Ovary (tissue), 9 donors: ENCODE results near the gene CADM4. TPM values are rescaled to one million over a fixed set of nuclear protein-coding genes. Genes with fewer than 3 reads are reported as not detected.
"Not testable (repeated sequence)": the region's sequence is repeated elsewhere in the genome, so short reads cannot be mapped to it uniquely, and the experiment has no call there.

ENCODE experiments used
- DNase-seq, 5 donors: peaks; one replicate each; pipeline ENCODE4 v3.0.0-alpha.2; 2019 to 2020
- H3K27ac ChIP-seq, 2 donors: fragments of 200-600 bp; one replicate each; pipeline versions ENCODE4 v1.5.1 to v1.8.0; 2019 to 2022
- H3K27me3 ChIP-seq: fragments of 200-600 bp; one replicate; pipeline ENCODE4 v1.8.0; 2022
- H3K36me3 ChIP-seq: fragments of 200-600 bp; sonication (generic); one replicate; pipeline ENCODE4 v1.5.1; 2019
- H3K4me1 ChIP-seq: one replicate; pipeline ENCODE4 v1.8.1; 2013; ENCODE audit warnings: mild to moderate bottlenecking, moderate library complexity; ENCODE audit not compliant: insufficient read depth
- H3K4me3 ChIP-seq: fragments of 200-600 bp; sonication (generic); one replicate; pipeline ENCODE4 v1.5.1; 2017
- H3K9me3 ChIP-seq, 2 donors: fragments of 200-600 bp in 1 of 2; sonication (generic) in 1 of 2; one replicate each; pipeline versions ENCODE4 v1.5.1 to v1.8.1; 2013 to 2019; ENCODE audit warnings: mild to moderate bottlenecking in 1 of 2, moderate library complexity in 1 of 2
- EP300 ChIP-seq: sonication (generic); formaldehyde crosslinking; IDR thresholded peaks from one replicate; pipeline ENCODE4 v1.6.1; 2017; ENCODE audit warnings: antibody characterized with exemption
- POLR2A ChIP-seq: fragments of 450-650 bp; IDR thresholded peaks from one replicate; pipeline ENCODE4 v1.6.1; 2017; ENCODE audit warnings: antibody characterized with exemption, mild to moderate bottlenecking, moderate library complexity
- WGBS, 3 donors: extraction: QIAGEN DNeasy Blood & Tissue Kit in 1 of 3; methylation state at CpG; one replicate each; pipeline versions ENCODE4 v1.1.5 to v1.1.7; 2013 to 2017; 5-methylcytosine and 5-hydroxymethylcytosine counted together
- intact Hi-C, 4 donors: fragments of 100-400 bp; cut with DNase I; formaldehyde crosslinking; loops; one replicate each; pipeline versions ENCODE4 v1.11.0 to v1.15.1; 2022 to 2023
- polyA plus RNA-seq, 2 donors: library from polyadenylated mRNA; stranded (reverse); fragments of 200-250 nt in 1 of 2; fragments of 350-450 nt in 1 of 2; fragmentation: Illumina TruSeq in 1 of 2; extraction: RNeasy Lipid Tissue Mini Kit (QIAGEN cat#74804) in 1 of 2; gene quantifications; one replicate each; pipeline ENCODE4 v1.2.3, GENCODE V29; 2013 to 2014
- total RNA-seq, 7 donors: library from RNA; depleted of rRNA in 2 of 7; stranded (reverse); fragments of >200 nt in 2 of 7; fragmentation: NEBNext Ultra II Directional in 3 of 7; extraction: Animal tissue kit (Norgen Biotek cat#: 25700) in 3 of 7; gene quantifications; one replicate each; pipeline versions ENCODE4 v1.1.0 to v1.2.4, GENCODE V29; 2016 to 2023
- TF ChIP-seq, protein P1 (sequence below), 3 donors: fragments of 450-650 bp in 2 of 3; fragments of 200-600 bp in 1 of 3; IDR thresholded peaks; one replicate each; pipeline versions ENCODE4 v1.5.1 to v1.8.0; 2016 to 2022; ENCODE audit warnings: antibody characterized with exemption in 3 of 3, mild to moderate bottlenecking in 1 of 3
- donor health status: DM: no; HTN: no; CAD: no; lungs with moderate emphysema.
- donor health status: DM: no; HTN: no; CAD: no.
- donor health status: Bipolar disorder and iron deficiency.
- donor health status: DM: yes; HTN: yes; CAD: no.
- donor health status: DM: no; HTN: no; CAD: no.
- donor health status: DM: yes; HTN: yes; CAD: no.

The CADM4 gene
- total and polyA plus RNA-seq, 9 donors: 6.2 to 24.3 (median 11.3) TPM

DNA sequence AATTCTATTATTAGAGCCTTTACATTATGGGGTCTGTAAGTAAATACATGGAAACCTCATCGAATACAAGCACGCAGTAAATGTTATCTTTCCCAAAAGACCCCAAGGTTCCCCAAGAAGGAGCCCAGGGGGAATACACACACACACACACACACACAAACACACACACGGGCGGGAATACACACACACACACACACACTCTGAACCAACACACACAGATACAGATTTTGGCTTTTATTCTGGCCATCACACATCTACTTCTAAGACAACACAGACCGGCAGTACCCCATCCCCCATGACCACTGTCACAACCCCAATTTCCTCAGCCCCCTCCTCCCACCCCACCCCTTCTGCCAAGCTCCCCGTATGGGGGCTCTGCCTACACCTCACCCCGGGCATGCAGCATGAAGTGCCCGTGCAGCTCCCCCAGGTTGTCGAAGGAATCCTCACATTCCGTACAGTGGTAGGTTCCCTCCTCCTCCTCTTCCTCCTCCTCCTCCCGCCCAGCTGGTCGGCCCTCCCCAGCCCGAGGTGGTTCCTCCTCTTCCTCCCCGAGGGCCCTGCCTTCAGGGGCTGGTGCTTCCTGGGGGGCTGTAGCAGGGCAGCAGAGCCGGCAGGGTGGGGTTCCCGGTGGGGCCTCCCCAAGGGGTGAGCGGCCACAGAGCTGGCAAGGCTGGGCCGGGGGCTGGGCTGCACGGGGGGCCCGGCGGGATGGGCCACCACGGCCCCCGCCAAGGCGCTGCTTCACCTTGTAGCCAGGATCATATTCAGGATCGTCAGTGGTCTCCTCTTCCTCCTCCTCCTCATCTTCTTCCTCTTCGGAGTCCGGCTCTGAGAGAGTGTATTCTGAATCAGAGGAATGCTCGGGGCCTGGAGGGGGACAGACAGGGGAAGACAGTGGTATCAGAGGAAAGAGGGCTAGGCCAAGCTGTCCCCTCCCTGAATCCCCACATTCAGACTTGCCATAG lies 32.1 kb downstream of the CADM4 start:
- Histone ChIP-seq H3K27me3 (no peaks in the 10 kb centered on the region), H3K9me3 (no peaks in the 10 kb centered on the region), H3K4me3 (no peak overlapping the region), H3K27ac (no peak overlapping the region), H3K36me3 (no peaks in the 10 kb centered on the region), H3K4me1 (no peaks in the 10 kb centered on the region)
- WGBS, 3 donors: 65 to 66% (median 66%) methylated on average over 28 of the region's 28 CpGs
- no peak for DNase-seq
- intact Hi-C loops: loop anchor here in 1 of 4 donors (10.0 kb wide), 1 partner anchor 47 kb away; no protein-coding TSS in a partner anchor
- no peak for TF ChIP-seq EP300
- TF ChIP-seq, protein P1, sequence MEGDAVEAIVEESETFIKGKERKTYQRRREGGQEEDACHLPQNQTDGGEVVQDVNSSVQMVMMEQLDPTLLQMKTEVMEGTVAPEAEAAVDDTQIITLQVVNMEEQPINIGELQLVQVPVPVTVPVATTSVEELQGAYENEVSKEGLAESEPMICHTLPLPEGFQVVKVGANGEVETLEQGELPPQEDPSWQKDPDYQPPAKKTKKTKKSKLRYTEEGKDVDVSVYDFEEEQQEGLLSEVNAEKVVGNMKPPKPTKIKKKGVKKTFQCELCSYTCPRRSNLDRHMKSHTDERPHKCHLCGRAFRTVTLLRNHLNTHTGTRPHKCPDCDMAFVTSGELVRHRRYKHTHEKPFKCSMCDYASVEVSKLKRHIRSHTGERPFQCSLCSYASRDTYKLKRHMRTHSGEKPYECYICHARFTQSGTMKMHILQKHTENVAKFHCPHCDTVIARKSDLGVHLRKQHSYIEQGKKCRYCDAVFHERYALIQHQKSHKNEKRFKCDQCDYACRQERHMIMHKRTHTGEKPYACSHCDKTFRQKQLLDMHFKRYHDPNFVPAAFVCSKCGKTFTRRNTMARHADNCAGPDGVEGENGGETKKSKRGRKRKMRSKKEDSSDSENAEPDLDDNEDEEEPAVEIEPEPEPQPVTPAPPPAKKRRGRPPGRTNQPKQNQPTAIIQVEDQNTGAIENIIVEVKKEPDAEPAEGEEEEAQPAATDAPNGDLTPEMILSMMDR (IDR thresholded peaks at IDR 0.05): no peak
- no peak for TF ChIP-seq POLR2A

DNA sequence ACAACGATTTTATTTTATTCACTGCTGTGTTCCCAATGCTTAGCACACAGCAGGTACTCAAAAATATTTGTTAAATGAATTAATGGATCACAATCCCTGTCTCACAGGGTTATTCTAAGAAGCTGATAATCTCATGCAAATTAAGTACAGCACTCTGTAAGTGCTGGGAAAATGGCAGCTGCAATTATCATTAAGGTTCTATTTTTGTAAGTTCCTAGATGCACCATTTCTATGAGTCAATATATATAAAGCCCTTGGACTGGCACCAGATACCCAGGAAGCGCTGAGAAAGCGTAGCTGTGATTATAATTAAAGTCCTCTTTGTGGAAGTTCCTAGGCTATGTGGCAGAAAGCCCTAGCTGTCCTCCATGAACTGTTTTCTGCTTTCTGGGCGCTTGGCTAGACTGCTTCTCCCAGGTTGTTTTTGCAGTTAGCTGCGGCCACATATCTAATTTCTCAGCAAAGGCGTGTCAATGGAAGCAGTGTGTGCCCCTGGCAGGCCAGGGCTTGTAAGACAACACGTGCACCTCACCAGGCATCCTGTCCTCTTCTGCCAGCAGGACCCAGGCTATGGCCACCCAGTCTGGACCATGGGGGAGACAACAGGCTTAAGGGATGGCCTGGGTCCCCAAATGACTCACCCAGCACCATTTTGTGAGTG lies 33.0 kb downstream of the CADM4 start:
- 83 to 85% (median 85%) methylated on average over 7 of the region's 7 CpGs for WGBS, 3 donors
- H3K27ac ChIP-seq: no peak overlapping the region

DNA sequence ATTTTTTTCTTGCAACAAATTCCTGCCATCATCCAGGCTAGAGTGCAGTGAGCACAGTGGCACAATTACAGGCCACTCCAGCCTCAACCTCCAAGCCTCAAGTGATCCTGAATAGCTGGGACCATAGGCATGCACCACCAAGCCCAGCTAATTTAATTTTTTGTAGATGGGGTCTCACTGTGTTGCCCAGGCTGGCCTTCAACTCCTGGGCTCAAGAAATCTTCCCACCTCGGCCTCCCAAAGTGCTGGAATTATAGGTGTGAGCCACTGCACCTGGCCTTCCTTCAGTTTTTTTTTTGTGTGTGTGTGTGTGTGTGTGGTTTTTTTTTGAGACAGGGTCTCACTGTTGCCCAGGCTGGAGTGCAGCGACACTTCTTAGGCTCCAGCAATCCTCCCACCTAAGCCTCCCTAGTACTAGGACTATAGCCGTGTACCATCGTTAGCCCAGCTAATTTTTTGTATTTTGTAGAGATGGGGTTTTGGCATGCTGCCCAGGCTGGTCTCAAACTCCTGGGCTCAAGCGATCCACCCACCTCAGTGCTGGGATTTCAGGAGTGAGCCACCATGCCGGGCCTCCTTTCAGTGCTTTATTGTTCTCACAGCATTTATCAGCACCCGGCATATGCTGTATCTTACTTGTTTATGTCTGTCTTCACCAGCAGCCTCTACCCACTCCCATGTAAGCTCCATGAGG lies 33.6 kb downstream of the CADM4 start:
- 52 to 63% (median 60%) methylated on average over 7 of the region's 7 CpGs for WGBS, 3 donors
- intact Hi-C loops: loop anchor here in 1 of 4 donors (10.0 kb wide), 1 partner anchor 49 kb away; no protein-coding TSS in a partner anchor
- no peaks in the 10 kb centered on the region for H3K36me3 ChIP-seq
- H3K9me3 ChIP-seq: no peaks in the 10 kb centered on the region
- H3K27me3 ChIP-seq: no peaks in the 10 kb centered on the region
- no peaks in the 10 kb centered on the region for H3K4me1 ChIP-seq
- TF ChIP-seq, protein P1 (IDR thresholded peaks at IDR 0.05): no peak
- TF ChIP-seq POLR2A: no peak
- no peak for TF ChIP-seq EP300
- H3K27ac ChIP-seq: no peak overlapping the region
- no peak overlapping the region for H3K4me3 ChIP-seq
- DNase-seq: no peak

More for the DNA sequence above, 33.0 kb downstream of the CADM4 start:
- intact Hi-C loops: loop anchor here in 1 of 4 donors (10.0 kb wide), 1 partner anchor 48 kb away; no protein-coding TSS in a partner anchor
- Histone ChIP-seq H3K36me3 (no peaks in the 10 kb centered on the region), H3K9me3 (no peaks in the 10 kb centered on the region), H3K4me3 (no peak overlapping the region), H3K27me3 (no peaks in the 10 kb centered on the region), H3K4me1 (no peaks in the 10 kb centered on the region)
- TF ChIP-seq EP300 (no peak), POLR2A (no peak)
- TF ChIP-seq, protein P1 (IDR thresholded peaks at IDR 0.05): no peak
- DNase-seq: no peak

DNA sequence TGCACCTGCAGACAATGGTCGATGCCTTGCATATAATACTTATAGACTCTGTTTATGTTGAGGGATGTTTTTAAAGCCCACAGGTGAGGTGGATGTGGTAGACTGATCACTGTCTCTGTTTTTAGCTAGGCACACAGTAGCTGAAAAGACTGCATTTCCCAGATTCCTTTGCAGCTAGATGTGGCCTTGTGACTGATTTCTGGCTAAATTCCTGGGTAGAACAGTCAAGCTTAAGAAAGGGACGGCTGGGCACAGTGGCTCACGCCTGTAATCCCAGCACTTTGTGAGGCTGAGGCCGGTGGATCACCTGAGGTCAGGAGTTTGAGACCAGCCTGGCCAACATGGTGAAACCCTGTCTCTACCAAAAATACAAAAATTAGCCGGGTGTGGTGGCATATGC lies 39.3 kb downstream of the CADM4 start:
- not testable (repeated sequence) for H3K4me3 ChIP-seq, H3K4me1 ChIP-seq, H3K27me3 ChIP-seq, H3K9me3 ChIP-seq, DNase-seq, H3K27ac ChIP-seq, H3K36me3 ChIP-seq
- intact Hi-C loops: loop anchor here in 1 of 4 donors (10.0 kb wide), 1 partner anchor 54 kb away; no protein-coding TSS in a partner anchor
- 71 to 78% (median 72%) methylated on average over 5 of the region's 5 CpGs for WGBS, 3 donors
